ENCODE measurements around the gene FMO4.
"Not testable (repeated sequence)": the region's sequence is repeated elsewhere in the genome, so short reads cannot be mapped to it uniquely, and the experiment has no call there.

FMO4 gene

DNA sequence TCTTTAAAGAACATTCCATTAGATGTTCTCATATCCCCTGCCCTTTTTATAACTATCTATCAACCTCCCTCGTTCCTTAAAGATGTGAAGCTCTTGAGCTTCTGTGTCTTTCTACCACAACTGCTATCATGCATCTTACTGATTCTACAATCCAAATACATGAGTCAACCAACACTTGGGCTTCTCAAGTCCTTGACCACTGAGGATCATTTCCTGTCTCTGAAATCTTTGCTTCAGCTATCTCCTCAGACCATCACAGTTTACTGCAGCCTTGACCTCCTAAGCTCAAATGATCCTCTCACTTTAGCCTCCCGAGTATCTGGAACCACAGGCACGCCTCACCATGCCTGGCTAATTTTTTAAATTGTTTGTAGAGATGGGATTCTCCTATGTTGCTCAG lies 75.2 kb downstream of the FMO4 start:
- Histone ChIP-seq H3K36me3 (ENCODE audit: control insufficient read depth, insufficient read depth, low read length) (no peaks in the 10 kb centered on the region), H3K27ac (ENCODE audit: low read depth, low read length) (no peak overlapping the region), H3K9ac (ENCODE audit: low read depth, low read length) (no peak overlapping the region), H3K4me1 (ENCODE audit: control insufficient read depth, insufficient read depth, low read length) (no peaks in the 10 kb centered on the region), H3K4me3 (ENCODE audit: low read depth, low read length) (no peak overlapping the region), H3K9me3 (ENCODE audit: control insufficient read depth, insufficient read depth, low read length) (no peaks in the 10 kb centered on the region), H3K27me3 (ENCODE audit: control insufficient read depth, insufficient read depth, low read length) (no peaks in the 10 kb centered on the region)

DNA sequence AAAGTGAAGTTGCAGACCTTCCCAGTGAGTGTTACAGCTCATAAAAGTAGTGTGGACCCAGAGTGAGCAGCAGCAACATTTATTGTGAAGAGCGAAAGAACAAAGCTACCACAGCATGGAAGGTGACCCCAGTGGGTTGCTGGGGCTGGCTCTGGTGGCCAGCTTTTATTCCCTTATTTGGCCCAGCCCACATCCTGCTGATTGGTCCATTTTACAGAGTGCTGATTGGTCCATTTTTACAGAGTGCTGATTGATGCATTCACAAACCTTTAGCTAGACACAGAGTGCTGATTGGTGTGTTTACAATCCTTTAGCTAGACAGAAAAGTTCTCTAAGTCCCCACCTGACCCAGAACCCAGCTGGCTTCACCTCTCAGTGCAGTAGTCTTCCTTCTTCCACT lies 76.8 kb downstream of the FMO4 start:
- H3K27ac ChIP-seq (ENCODE audit: low read depth, low read length); H3K4me1 ChIP-seq (ENCODE audit: control insufficient read depth, insufficient read depth, low read length); H3K4me3 ChIP-seq (ENCODE audit: low read depth, low read length); H3K9me3 ChIP-seq (ENCODE audit: control insufficient read depth, insufficient read depth, low read length); H3K27me3 ChIP-seq (ENCODE audit: control insufficient read depth, insufficient read depth, low read length); H3K9ac ChIP-seq (ENCODE audit: low read depth, low read length); H3K36me3 ChIP-seq (ENCODE audit: control insufficient read depth, insufficient read depth, low read length): not testable (repeated sequence)
